Endodermal cell (in vitro differentiated cells): ENCODE results near the gene TBC1D16. TPM values are rescaled to one million over a fixed set of nuclear protein-coding genes. Genes with fewer than 3 reads are reported as not detected.
A peak's percentile ranks its signal among the peaks of the same experiment; 100 is the strongest.

Experiments used
- DNase-seq: peaks from one replicate; pipeline ENCODE4 v3.0.0-alpha.2; 2017
- H3K27ac ChIP-seq: 2 replicates; pipeline ENCODE4 v1.5.1; 2013; ENCODE audit warnings: mild to moderate bottlenecking, low read depth, low read length, moderate library complexity
- H3K27me3 ChIP-seq: 2 replicates; pipeline ENCODE4 v1.6.1; 2013; ENCODE audit warnings: mild to moderate bottlenecking, low read length, moderate library complexity; ENCODE audit not compliant: insufficient read depth, control insufficient read depth, poor library complexity, severe bottlenecking
- H3K36me3 ChIP-seq: 2 replicates; pipeline ENCODE4 v1.7.0; 2013; ENCODE audit warnings: mild to moderate bottlenecking, low read length, moderate library complexity; ENCODE audit not compliant: control insufficient read depth, insufficient read depth
- H3K4me1 ChIP-seq: one replicate; pipeline ENCODE4 v1.7.0; 2013; ENCODE audit warnings: low read length; ENCODE audit not compliant: control insufficient read depth, insufficient read depth
- H3K4me3 ChIP-seq: 2 replicates; pipeline ENCODE4 v1.5.1; 2013; ENCODE audit warnings: mild to moderate bottlenecking, low read length, moderate library complexity
- H3K9ac ChIP-seq: 2 replicates; pipeline ENCODE4 v1.6.1; 2013; ENCODE audit warnings: mild to moderate bottlenecking, low read length, moderate library complexity; ENCODE audit not compliant: poor library complexity, severe bottlenecking; ENCODE audit errors: extremely low read depth
- H3K9me3 ChIP-seq: 2 replicates; pipeline ENCODE4 v1.6.1; 2013; ENCODE audit warnings: mild to moderate bottlenecking, low read length, moderate library complexity; ENCODE audit not compliant: control insufficient read depth
- H3K27ac Mint-ChIP-seq: 2 replicates; pipeline ENCODE4 v1.8.0; 2020; ENCODE audit warnings: mixed read lengths
- H3K27me3 Mint-ChIP-seq: 2 replicates; pipeline ENCODE4 v1.8.0; 2021; ENCODE audit warnings: mild to moderate bottlenecking, mixed read lengths; ENCODE audit not compliant: insufficient read depth
- H3K36me3 Mint-ChIP-seq: 2 replicates; pipeline ENCODE4 v1.8.0; 2020; ENCODE audit warnings: low read depth, mixed read lengths
- H3K4me1 Mint-ChIP-seq: 2 replicates; pipeline ENCODE4 v1.8.0; 2020; ENCODE audit warnings: mixed read lengths
- H3K4me3 Mint-ChIP-seq: 2 replicates; pipeline ENCODE4 v1.8.0; 2020; ENCODE audit warnings: mild to moderate bottlenecking, moderate library complexity, mixed read lengths
- H3K9me3 Mint-ChIP-seq: 2 replicates; pipeline ENCODE4 v1.8.0; 2020; ENCODE audit warnings: mild to moderate bottlenecking, mixed read lengths
- CTCF ChIP-seq: fragments of 200-600 bp; sonication (generic); conservative IDR thresholded peaks from 2 replicates; pipeline ENCODE4 v1.5.0; 2021; ENCODE audit warnings: antibody characterized with exemption, mild to moderate bottlenecking
- WGBS, 2 experiments: methylation state at CpG; one replicate each; pipeline versions ENCODE4 v1.1.5 to v1.1.7; 2013; ENCODE audit warnings: missing lambda C conversion rate in 2 of 2, mixed read lengths in 1 of 2; ENCODE audit not compliant: insufficient coverage in 1 of 2, insufficient read length in 1 of 2; 5-methylcytosine and 5-hydroxymethylcytosine counted together
- total RNA-seq, 2 donors: library from RNA; stranded (reverse); fragmentation: NEBNext Ultra II Directional in 1 of 2; extraction: Animal tissue kit (Norgen Biotek cat#: 25700) in 1 of 2; gene quantifications; 2 replicates in 1 of 2; 3 replicates in 1 of 2; pipeline ENCODE4 v1.2.1, GENCODE V29; 2021

The TBC1D16 gene
- total RNA-seq, 2 donors from 2014 or later, result 88.2 to 116 TPM

- Mint-ChIP-seq H3K9me3 (no peaks in the 10 kb centered on the region), H3K4me1 (peaks cover 27% of the 10 kb centered on the region), H3K27ac (no peak overlapping the region), H3K36me3 (peaks cover 10% of the 10 kb centered on the region), H3K4me3 (no peak overlapping the region), H3K27me3 (no peaks in the 10 kb centered on the region)
- H3K27ac ChIP-seq, result no peak overlapping the region
- H3K4me1 ChIP-seq, result peaks cover 3% of the 10 kb centered on the region
- no peak overlapping the region for H3K9ac ChIP-seq
- no peak for TF ChIP-seq CTCF
- H3K27me3 ChIP-seq, result no peaks in the 10 kb centered on the region
- H3K9me3 ChIP-seq, result no peaks in the 10 kb centered on the region
- H3K36me3 ChIP-seq, result no peaks in the 10 kb centered on the region
- no peak for DNase-seq
- no peak overlapping the region for H3K4me3 ChIP-seq
- WGBS, 2 experiments, result 88 to 94% methylated on average over 16 to 18 of the region's 18 CpGs
Observed at GRCh38 chr17:79987187-79987934, 48.3 kb downstream of the TBC1D16 start.

GRCh38 chr17:79986411-79987186 lies 49.1 kb downstream of the TBC1D16 start:
- Histone ChIP-seq H3K4me1 (peaks cover 3% of the 10 kb centered on the region), H3K9me3 (no peaks in the 10 kb centered on the region), H3K36me3 (no peaks in the 10 kb centered on the region), H3K4me3 (no peak overlapping the region), H3K9ac (no peak overlapping the region), H3K27ac (no peak overlapping the region), H3K27me3 (no peaks in the 10 kb centered on the region)
- 92 to 96% methylated on average over 12 to 29 of the region's 29 CpGs for WGBS, 2 experiments
- TF ChIP-seq CTCF, result no peak
- no peaks in the 10 kb centered on the region for H3K9me3 Mint-ChIP-seq
- H3K27ac Mint-ChIP-seq, result no peak overlapping the region
- no peaks in the 10 kb centered on the region for H3K27me3 Mint-ChIP-seq
- peak; percentile 47 for DNase-seq
- H3K4me3 Mint-ChIP-seq, result no peak overlapping the region
- H3K36me3 Mint-ChIP-seq, result peaks cover 10% of the 10 kb centered on the region
- H3K4me1 Mint-ChIP-seq, result peaks cover 24% of the 10 kb centered on the region

- Mint-ChIP-seq H3K9me3 (no peaks in the 10 kb centered on the region), H3K4me1 (peaks cover 24% of the 10 kb centered on the region), H3K4me3 (no peak overlapping the region), H3K27me3 (no peaks in the 10 kb centered on the region), H3K27ac (no peak overlapping the region), H3K36me3 (peaks cover 10% of the 10 kb centered on the region)
- no peaks in the 10 kb centered on the region for H3K27me3 ChIP-seq
- peak; percentile 39 for DNase-seq
- no peaks in the 10 kb centered on the region for H3K4me1 ChIP-seq
- no peak for TF ChIP-seq CTCF
- H3K36me3 ChIP-seq, result no peaks in the 10 kb centered on the region
- no peak overlapping the region for H3K27ac ChIP-seq
- H3K9ac ChIP-seq, result no peak overlapping the region
- H3K9me3 ChIP-seq, result no peaks in the 10 kb centered on the region
- no peak overlapping the region for H3K4me3 ChIP-seq
- WGBS, 2 experiments, result 91 to 96% methylated on average over 12 to 15 of the region's 15 CpGs
Observed at GRCh38 chr17:79985943-79986391, 49.7 kb downstream of the TBC1D16 start.
